HG03280 (cell line): ENCODE data around the gene CHI3L2.
"Not testable (repeated sequence)": the region's sequence is repeated elsewhere in the genome, so short reads cannot be mapped to it uniquely, and the experiment has no call there.

Source experiments
- ATAC-seq: cut with Tn5 transposase; IDR thresholded peaks from one replicate; pipeline ENCODE4 v1.9.1; 2021; ENCODE audit warnings: mild to moderate bottlenecking, moderate library complexity; ENCODE audit not compliant: unreplicated experiment

CHI3L2 gene

DNA sequence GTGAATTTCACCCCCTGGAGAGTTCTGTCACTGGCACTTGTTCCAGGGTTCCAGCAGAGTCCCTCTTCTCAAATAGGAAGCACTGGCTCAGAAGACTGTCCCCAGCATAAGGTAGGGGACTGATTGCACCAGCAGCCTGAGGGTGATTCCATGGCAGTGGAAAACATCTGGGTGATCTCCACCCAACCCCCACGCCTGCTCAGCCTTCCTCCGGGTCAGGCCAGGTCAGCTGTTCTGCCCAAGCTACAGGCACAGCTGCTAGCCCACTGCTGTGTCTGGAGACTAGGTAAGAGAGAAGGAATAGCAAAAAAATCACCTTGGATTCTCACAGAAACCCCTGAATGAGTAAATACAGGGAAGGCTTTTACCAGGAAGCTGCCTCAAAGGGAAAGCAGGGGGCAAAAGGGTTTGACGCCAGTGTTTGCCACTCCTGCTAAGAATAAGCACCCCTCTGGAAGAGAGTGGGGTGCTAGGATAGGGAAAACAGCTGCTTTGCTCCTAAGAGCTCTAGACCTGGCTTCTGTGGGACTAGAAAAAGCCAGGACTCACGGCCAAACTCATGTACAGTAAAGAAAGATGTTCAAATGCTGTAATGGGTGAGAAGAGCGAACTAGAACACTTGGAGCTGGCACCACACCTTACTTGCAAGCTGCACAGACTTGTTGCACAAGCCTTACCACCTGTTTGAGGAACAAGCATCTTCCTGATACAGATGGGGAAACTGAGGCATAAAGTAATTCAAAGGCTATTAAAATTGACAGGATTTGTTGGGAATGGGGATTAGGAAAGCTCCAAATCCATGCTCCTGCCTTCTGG lies 26.0 kb upstream of the CHI3L2 start:
- ATAC-seq: no peak

DNA sequence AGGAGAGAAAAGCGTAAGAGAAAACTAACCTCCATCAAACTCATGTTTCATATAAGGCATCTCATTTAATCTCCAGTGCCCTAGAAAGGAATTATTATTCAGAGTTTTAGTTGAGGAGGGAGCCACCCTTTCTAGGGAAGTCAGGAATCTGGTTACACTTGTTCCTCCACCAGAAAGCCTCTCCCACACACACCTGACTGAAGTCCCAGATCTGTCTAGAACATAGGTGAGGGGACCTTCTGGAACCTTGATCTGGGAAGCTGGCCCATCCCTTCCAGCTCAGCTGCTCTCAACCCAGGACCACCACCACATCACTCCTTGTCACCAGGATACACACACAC lies 25.2 kb upstream of the CHI3L2 start:
- no peak for ATAC-seq

DNA sequence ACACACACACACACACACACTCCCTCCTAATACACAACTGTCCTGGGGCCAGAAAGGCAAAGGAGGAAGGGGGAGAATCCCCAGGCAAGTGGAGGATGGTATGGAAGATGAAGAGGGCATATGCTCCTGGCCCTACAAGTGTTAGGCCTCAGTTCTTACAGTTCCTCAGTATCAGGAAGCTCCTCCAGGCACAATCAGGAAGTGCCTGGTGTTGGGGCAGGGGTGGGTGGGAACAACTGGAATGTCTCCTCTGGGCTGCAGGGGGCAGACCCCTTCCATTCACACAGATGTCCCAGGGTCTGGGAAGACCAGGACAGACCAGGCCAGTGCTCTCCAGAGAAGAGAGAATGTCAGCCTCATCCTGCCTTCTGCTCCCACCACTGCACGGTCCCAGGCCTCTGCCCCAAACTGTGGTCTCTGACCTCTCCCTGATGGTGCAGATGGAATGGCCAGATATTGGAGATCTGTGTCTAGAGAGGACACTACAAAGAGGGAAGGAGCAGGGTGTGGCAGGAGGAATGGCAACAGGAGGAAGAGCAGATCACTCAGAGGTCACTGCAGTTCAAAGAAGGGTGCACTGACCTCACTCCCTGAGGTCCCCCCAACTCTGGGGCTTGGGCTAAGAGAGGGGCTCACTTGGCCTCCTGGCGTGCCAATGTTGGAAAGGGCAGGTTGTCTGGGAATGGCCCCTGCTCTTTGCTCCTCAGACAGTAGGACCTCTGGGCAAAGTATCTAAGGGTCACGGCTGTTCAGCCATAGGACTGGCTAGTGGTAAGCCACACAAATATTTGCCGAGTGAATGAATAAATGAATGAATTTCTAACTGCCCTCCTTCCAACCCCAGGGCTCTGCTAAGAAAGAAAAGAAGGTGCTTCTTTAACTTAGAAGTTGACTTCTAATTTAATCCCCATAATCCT lies 24.5 kb upstream of the CHI3L2 start:
- no peak for ATAC-seq

DNA sequence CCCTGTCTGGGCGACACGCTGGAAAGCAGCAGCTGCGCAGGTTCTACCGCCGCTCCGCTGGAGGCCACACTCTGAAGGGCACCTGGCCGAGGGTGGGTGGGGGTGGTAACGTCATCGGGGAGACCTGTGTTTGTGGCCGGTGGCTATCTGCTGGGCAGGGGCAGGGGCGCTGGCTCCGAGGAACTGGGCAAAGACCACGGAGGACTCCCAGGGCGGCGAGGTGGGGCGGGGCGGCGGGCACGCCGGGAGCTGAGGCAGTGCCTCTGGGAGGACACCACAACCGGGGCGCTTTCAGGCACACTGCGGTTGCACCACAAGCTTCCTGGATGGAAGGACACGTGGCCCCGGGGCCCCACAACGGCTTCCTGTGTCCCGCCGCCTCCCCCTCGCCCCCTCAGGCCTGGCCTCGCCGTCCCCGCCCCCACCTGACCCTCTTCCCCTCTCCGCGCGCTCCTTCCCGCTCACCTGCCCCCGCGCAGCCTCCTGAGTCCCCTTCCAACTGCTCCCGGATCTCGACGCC lies 23.8 kb upstream of the CHI3L2 start:
- peak; percentile 56 for ATAC-seq

DNA sequence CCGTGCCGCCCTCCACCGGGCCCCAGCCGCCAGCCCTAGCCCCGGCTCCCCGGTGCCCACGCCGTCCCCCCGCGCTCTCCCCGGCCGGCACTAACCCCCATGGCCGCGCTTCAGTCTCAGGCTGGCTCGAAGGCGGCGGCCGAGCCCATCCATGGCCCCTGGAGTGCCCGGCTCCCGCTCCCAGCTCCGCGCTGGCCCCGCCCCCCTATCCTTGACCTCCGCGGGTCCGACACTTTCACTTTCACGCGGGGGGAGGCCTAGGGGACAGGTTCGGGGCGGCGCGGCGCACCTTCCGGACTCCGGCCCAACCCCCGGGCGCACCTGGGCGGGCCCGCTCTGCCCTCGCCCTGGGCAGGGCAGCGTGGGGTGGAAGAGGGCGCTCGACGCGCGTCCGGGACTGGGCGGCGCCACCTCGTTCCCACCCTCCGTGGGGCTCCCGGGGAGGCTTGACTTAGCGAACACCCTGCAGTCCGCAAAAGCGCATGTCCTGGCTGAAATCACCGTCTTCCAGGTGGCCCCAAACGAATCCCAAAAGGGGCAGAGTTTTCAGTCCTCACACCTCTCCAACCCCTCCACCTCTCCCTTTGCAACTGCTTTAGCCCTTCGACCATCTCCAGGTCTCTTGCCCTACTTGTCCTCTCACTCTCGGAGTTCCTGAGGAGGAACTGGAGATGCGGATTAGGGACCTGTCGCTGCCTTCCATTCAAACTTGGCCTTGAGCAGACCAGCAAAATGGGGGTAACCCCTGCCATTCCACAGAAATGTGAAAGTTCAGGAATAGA lies 23.1 kb upstream of the CHI3L2 start:
- peak; percentile 76 for ATAC-seq

DNA sequence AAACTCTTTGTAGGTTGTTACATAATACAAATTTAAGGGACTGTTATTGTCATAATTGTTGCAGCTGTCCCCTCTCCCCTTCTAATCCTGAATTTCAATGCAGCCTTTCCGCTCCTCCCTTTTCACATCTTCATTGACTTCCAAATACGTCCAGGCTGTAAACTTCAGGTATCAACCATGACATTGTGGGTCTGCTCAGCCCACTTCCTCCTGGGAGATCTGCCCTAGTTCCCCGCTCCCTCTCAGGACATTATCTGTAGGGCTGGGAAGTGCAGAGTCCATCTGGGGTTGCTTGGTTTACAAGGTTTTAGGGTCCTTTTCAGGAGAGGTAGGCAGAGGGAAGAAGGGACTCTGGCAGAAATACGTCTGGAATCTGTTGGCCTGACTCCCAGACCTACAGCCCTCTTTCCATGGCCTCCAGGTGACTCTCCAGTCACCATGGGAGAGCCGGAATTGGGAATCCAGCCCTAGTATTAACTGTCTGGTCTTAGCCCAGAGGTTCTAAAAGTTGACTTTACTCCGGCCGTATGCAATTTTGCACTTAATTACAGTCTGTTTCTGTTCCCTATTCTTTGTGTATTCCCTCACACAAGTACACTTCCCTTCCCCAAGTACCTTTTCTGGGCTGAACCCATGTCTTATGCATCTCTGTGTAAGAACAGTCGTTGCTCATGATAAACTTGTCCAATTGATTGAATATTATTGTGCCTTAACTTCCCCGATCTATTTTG lies 22.4 kb upstream of the CHI3L2 start:
- ATAC-seq: no peak

DNA sequence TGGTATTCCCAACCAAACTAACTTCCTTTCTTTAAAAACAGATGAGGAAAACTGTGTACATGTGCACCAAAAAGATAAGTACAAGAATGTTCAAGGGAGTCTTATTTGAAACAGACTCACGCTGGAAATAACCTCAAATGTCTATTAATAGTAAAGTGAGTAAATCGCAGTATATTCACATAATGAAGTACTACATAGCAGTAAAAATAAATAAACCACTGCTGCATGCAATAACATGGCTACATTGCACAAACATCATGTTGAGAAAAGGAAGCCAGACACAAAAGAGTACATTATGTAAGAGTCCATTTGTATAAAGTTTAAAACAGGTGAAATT lies 21.8 kb upstream of the CHI3L2 start:
- ATAC-seq: no peak

DNA sequence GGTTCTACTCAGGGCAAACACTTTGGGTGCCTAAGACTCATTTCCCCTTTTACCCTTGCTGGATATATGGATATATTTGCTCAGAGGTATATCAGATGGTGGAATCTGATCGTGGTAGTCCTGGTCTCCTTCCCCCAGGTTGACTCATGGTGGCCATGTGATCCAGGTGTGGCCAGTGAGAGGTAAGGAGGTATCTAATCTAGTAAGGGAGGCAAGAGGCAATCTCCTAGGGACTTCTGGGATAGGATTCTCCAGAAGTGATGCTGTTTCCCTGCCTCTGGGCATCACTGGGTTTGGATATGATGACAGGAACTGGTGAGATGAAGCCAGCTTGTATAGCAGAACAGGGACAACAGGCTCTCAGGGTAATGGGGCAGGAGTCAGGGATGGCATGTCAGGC lies 18.6 kb upstream of the CHI3L2 start:
- no peak for ATAC-seq

DNA sequence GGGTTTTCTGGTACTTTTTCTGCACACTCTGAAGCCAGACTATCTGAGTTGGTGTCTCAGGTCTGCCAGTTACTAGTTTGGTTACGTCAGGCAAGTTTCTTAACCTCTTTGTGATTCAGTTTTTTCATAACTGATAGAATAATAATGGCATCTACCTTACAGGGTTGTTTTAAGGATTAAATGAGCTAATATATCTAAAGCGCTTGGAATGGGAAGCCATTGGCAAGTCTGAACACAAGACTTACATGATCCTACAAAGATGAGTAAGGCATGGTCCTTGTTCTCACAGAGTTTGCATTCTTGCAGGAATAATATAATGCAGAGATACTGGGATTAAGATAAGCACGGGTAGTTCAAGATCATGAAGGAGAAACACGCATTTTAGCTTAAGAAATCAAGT lies 17.9 kb upstream of the CHI3L2 start:
- ATAC-seq: no peak

DNA sequence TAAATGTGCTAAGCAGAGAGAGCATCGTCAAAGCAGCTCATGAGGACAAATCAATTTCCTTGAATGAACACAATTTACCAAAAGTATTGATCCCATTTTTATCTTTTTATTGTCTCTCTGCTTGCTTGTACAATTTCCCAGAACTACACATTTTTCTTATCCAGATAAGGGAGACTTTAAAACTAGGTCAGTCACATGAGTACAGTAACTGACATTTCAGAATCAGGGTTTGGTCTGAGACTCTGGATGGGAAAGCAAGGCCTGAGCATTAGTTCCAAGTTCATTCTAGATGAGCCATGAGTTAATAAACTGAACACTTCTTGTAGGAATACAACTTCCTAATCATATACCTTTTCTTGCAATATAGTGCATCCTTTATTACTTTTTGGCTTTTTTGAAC lies 15.6 kb upstream of the CHI3L2 start:
- no peak for ATAC-seq

DNA sequence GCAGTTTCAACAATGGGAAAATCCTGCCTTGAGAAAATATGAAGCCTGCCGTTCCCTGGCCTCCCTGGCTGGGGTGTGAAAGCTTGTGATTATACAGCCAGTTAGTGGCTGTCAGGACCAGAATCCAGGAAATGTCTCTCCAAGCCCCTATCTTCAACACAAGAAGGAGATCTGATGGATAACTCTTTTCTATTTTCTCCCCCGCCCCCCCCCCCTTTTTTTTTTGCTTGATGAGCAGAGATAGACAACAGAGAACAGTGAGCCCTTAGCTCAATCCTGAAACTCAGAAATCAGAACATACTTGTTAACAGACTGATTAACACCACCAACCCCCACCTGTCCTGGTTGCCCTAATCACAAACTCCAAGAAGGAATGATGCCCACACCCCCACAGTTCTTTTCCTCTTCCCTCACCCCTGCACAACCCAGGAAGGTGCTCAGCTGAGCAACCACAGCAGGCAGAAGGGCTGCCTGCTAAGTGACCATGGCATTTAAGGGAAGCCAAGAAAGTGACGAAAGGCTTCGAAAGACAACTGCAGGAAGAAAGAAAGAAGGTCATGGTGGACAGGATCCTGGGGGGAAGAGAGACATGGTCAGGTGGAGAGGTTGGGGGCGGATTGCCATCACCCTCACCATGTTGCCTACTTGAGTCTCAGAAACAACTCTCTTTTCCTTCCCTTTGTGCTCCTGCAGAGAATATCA lies 14.7 kb upstream of the CHI3L2 start:
- no peak for ATAC-seq

DNA sequence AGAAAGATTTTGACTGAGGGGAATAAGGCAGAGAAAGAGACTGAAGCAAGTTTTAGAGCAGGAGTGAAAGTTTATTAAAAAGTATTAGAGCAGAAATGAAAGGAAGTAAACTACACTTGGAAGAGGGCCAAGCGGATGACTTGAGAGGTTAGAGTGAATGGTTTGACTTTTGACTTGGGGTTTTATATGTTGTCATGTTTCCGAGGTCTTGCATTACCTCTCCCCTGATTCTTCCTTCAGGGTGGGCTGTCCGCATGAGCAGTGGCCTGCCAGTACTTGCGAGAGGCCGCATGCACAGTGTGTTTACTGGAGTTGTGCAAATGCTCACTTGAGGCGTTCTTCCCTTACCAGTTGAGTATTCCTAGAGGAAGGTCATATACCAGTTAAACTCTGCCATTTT lies 14.1 kb upstream of the CHI3L2 start:
- no peak for ATAC-seq

DNA sequence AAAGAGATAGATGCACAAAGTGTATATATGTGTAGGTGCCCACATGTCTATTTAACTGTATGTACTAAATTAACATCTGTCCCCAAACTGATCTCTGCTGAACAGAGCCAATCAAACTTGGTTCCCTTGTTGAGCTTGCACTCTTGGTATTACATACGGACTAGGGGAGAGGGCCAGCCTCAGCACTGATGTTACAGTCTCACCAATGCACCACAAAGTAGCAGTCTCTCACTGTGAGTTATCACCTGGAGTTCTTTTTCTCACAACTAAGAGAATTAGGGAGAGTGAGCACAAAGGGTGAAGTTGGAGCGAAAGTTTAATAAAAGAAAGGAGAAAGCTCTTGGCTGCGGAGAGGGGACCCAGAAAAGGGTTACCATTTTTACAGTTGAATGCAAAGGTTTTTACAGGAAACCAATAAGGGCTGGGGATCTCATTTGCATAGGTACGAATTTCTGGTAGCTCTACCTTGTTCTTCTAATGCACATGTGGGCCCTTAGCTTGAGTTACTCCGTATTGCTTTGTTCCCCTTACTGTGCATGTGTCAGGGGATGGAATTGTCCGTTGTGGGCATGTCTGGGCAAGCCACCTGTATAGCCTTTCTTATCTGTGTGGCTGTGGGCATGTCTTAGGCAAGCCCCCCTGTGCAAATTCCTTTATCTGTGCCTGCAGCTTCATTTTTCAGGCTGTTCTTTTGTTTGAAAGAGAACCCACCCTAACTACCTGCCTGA lies 13.3 kb upstream of the CHI3L2 start:
- no peak for ATAC-seq

DNA sequence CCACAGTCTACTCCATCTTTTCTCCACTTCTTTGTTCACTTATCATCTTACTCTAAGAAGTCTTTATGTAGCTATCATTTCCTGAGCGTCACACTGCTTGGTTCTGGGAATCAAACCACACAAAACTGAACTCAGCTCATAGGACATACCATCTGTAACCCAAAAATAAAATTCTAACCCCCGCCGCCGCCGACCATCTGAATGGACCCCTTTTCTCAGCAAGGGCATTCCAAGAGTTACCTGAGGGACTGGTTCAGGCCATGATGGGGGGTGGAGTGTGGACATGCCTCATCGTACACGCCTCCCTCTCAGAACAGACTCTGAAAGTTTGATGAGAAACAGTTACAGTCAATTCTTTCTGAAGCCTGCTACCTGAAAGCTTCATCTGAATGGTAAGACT lies 12.6 kb upstream of the CHI3L2 start:
- ATAC-seq: no peak

DNA sequence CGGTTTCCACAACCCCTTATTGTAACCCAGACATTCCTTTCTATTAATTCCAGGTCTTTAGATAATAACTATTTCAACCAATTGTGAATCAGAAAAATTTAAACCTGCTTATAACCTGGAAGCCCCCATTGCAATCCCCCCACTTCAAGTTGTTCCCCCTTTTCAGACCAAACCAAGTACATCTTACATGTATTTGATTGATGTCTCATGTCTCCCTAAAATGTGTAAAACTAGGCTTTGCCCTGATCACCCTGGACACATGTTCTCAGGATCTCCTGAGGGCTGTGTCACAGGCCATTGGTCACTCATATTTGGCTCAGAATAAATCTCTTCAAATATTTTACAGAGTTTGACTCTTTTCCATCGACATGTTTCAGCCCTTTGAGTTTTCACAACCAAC lies 12.2 kb upstream of the CHI3L2 start:
- not testable (repeated sequence) for ATAC-seq

DNA sequence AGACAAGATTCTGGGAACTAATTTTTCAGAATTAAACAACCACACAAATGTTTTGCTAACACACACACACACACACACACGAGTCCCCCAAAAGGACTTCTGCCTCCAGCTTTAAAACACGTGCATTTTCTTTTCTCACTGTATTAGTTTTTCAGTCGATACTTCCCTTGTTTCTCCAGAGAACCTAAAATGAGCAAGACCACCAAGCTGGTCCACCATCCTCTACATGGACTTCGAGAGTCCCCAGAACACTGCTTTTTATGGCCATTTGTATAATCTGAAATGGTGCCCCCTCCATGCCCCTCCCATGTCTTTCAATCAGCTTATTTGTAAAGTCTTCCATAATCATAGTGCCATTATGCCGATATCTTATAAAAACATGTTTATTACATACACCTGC lies 10.8 kb upstream of the CHI3L2 start:
- no peak for ATAC-seq

DNA sequence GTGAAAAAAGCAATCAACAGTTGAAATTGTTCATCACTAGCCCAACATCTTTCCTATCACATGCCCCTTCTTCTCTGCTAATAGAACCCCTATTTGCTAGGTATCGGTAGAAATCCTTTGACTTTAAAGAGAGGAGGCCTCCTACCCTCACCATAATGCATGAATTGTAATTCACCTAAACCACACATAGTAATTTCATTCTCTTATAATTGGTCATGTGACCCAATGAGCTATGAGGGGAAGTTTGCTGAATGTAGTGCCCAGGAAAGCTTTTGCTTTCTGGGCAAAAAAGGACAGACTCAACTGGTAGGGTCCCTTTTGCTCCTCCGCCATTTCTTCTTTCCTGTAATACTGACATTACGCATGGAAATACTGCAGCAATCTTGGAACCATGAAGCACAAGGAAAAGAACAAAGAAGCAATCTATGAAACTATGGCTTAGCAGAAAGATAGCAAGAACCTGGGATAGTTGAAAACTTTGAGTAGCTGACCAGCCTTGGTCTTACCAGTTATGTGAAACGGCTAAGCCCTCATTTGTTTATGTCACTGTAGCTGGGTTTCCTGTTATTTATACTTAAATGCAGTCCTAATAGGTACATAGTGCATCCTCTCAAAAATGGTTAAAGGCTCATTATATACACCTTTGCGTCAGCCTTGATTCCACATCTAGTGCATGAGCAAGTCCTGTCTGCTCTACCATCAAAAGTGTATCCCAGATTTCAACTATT lies 10.2 kb upstream of the CHI3L2 start:
- ATAC-seq: no peak

DNA sequence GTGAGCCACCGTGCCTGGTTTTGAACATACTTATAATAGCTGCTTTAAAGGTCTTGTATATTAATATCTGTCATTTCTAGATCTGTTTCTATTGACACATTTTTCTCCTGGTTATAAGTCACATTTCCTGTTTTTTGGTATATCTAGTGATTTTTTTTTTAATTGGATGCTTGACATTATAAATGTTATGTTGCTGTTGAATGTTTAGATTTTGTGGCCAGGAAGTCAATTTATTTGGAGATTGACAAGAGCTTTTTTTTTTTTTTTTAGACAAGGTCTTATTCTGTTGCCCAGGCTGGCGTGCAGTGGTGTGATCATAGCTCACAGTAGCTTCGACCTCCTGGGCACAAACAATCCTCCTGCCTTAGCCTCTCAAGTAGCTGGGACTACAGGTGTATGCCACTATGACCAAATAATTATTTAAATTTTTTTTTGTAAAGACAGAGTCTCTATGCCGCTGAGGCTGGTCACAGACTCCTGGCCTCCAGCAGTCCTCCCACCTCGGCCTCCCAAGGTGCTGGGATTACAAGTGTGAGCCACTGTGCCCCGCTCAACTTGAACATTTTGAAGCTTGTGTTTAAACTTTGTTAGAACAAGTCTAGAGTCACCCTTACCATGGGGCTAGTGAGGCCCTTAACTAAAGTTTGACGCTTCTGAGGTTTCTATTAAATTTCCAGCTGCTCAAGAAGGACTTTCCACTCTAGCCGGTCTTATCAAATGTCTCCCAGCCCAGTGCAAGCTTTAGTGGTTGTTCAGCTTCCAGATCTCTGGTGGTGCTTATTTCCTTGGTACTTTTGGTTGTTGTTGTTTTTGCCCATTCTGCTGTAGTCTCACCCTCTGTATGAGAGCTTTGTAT lies 8.6 kb upstream of the CHI3L2 start:
- no peak for ATAC-seq
